ENCODE measurements around the gene BLOC1S4.
"Not testable (repeated sequence)": the region's sequence is repeated elsewhere in the genome, so short reads cannot be mapped to it uniquely, and the experiment has no call there.

BLOC1S4 gene

GRCh38 chr4:6740347-6740746 is 24.4 kb downstream of the BLOC1S4 start:
- DNase-seq (ENCODE audit: low spot score), result no peak

GRCh38 chr4:6742507-6742906 is 26.5 kb downstream of the BLOC1S4 start:
- no peak for DNase-seq (ENCODE audit: low spot score)

GRCh38 chr4:6742989-6743388 is 27.0 kb downstream of the BLOC1S4 start:
- no peak for DNase-seq (ENCODE audit: low spot score)

- no peak for DNase-seq (ENCODE audit: low spot score)
These were observed 30.8 kb downstream of the BLOC1S4 start for GRCh38 chr4:6746721-6747293.

- DNase-seq (ENCODE audit: low spot score), result no peak
These were observed 31.5 kb downstream of the BLOC1S4 start for GRCh38 chr4:6747294-6748051.

GRCh38 chr4:6748286-6748685 is 32.3 kb downstream of the BLOC1S4 start:
- no peak for DNase-seq (ENCODE audit: low spot score)

- no peak for DNase-seq (ENCODE audit: low spot score)
These were observed 33.6 kb downstream of the BLOC1S4 start for GRCh38 chr4:6749340-6750171.

- DNase-seq (ENCODE audit: low spot score), result no peak
These were observed 34.6 kb downstream of the BLOC1S4 start for GRCh38 chr4:6750286-6751221.

GRCh38 chr4:6751611-6752485 is 35.9 kb downstream of the BLOC1S4 start:
- no peak for DNase-seq (ENCODE audit: low spot score)

GRCh38 chr4:6752486-6752829 is 36.5 kb downstream of the BLOC1S4 start:
- DNase-seq (ENCODE audit: low spot score), result no peak

GRCh38 chr4:6753103-6753560 is 37.2 kb downstream of the BLOC1S4 start:
- DNase-seq (ENCODE audit: low spot score), result no peak

GRCh38 chr4:6753891-6754290 is 37.9 kb downstream of the BLOC1S4 start:
- DNase-seq (ENCODE audit: low spot score), result no peak

- DNase-seq (ENCODE audit: low spot score), result no peak
These were observed 38.6 kb downstream of the BLOC1S4 start for GRCh38 chr4:6754481-6755087.

GRCh38 chr4:6755088-6755753 is 39.2 kb downstream of the BLOC1S4 start:
- DNase-seq (ENCODE audit: low spot score), result no peak

GRCh38 chr4:6756345-6756744 is 40.4 kb downstream of the BLOC1S4 start:
- not testable (repeated sequence) for DNase-seq (ENCODE audit: low spot score)

- DNase-seq (ENCODE audit: low spot score), result no peak
These were observed 42.8 kb downstream of the BLOC1S4 start for GRCh38 chr4:6758728-6759127.

- DNase-seq (ENCODE audit: low spot score), result no peak
These were observed 44.9 kb downstream of the BLOC1S4 start for GRCh38 chr4:6760865-6761264.

- DNase-seq (ENCODE audit: low spot score), result no peak
These were observed 46.0 kb downstream of the BLOC1S4 start for GRCh38 chr4:6761649-6762615.

Measured in SK-N-DZ (cell line).